SK-N-SH (cell line): ENCODE results near the gene MRPS5. TPM values are rescaled to one million over a fixed set of nuclear protein-coding genes. Genes with fewer than 3 reads are reported as not detected.

Experiments used
- CTCF ChIA-PET: fragments of 300-600, 350-600 bp; formaldehyde crosslinking; extraction: SDS; loops from one replicate; lab custom pipeline; 2021; lab: Yijun Ruan, JAX
- POLR2A ChIA-PET: fragments of 350-600 bp; sonication (Branson Sonifier 250); formaldehyde crosslinking; extraction: SDS; loops from one replicate; lab custom pipeline; 2020; ENCODE audit warnings: antibody characterized with exemption, inconsistent platforms; lab: Yijun Ruan, JAX
- DNase-seq: peaks from one replicate; pipeline ENCODE4 v3.0.0; 2012
- H2AFZ ChIP-seq: fragments of 200-600 bp; sonication (generic); 2 replicates; pipeline ENCODE4 v1.8.1; 2016; ENCODE audit warnings: antibody characterized with exemption, mild to moderate bottlenecking, low read depth
- H3F3A ChIP-seq: fragments of 200-600 bp; sonication (generic); replicated peaks from 2 replicates; pipeline ENCODE3; 2016; ENCODE audit warnings: antibody characterized with exemption, mild to moderate bottlenecking; ENCODE audit not compliant: insufficient read depth
- H3K27ac ChIP-seq, 2 experiments: fragments of 200-500 bp in 1 of 2; fragments of 200-600 bp in 1 of 2; sonication (Bioruptor generic) in 1 of 2; sonication (generic), shearing (Covaris generic) in 1 of 2; 2 replicates each; pipeline versions ENCODE4 v1.5.1 to v1.6.1; 2014 to 2016; ENCODE audit warnings: low read depth in 2 of 2, inconsistent platforms in 1 of 2, low read length in 1 of 2, mild to moderate bottlenecking in 1 of 2, mixed read lengths in 1 of 2
- H3K27me3 ChIP-seq: fragments of 200-600 bp; sonication (generic), shearing (Covaris generic); 2 replicates; pipeline ENCODE4 v1.6.1; 2016; ENCODE audit warnings: mixed run types; ENCODE audit not compliant: insufficient read depth
- H3K36me3 ChIP-seq, 2 experiments: fragments of 200-500 bp in 1 of 2; fragments of 200-600 bp in 1 of 2; sonication (Bioruptor generic) in 1 of 2; sonication (generic) in 1 of 2; replicated peaks in 1 of 2; 2 replicates each; pipeline versions ENCODE3 to v1.5.1; 2014 to 2016; ENCODE audit warnings: low read length in 1 of 2, mild to moderate bottlenecking in 1 of 2; ENCODE audit not compliant: insufficient read depth in 2 of 2, control insufficient read depth in 1 of 2
- H3K4me1 ChIP-seq, 2 experiments: fragments of 200-500 bp in 1 of 2; fragments of 200-600 bp in 1 of 2; sonication (Bioruptor generic) in 1 of 2; sonication (generic), shearing (Covaris generic) in 1 of 2; 2 replicates each; pipeline versions ENCODE4 v1.5.1 to v1.6.1; 2014 to 2016; ENCODE audit warnings: low read depth in 1 of 2, low read length in 1 of 2, mixed run types in 1 of 2; ENCODE audit not compliant: insufficient read depth in 2 of 2, control insufficient read depth in 1 of 2
- H3K4me2 ChIP-seq: fragments of 200-600 bp; sonication (generic), shearing (Covaris generic); 2 replicates; pipeline ENCODE4 v1.6.1; 2017; ENCODE audit warnings: mixed run types
- H3K4me3 ChIP-seq, 2 experiments: fragments of 200-500 bp in 1 of 2; fragments of 200-600 bp in 1 of 2; sonication (Bioruptor generic) in 1 of 2; sonication (generic), shearing (Covaris generic) in 1 of 2; 2 replicates each; pipeline versions ENCODE4 v1.5.1 to v1.8.1; 2014 to 2016; ENCODE audit warnings: low read depth in 2 of 2, inconsistent platforms in 1 of 2, low read length in 1 of 2, mild to moderate bottlenecking in 1 of 2, mixed read lengths in 1 of 2, moderate library complexity in 1 of 2
- H3K79me2 ChIP-seq: fragments of 200-600 bp; sonication (generic); 2 replicates; pipeline ENCODE4 v1.8.1; 2017; ENCODE audit warnings: mild to moderate bottlenecking; ENCODE audit not compliant: insufficient read depth
- H3K9ac ChIP-seq: fragments of 200-600 bp; sonication (generic); 2 replicates; pipeline ENCODE4 v1.6.1; 2017; ENCODE audit warnings: mixed run types
- H3K9me2 ChIP-seq: fragments of 200-600 bp; sonication (generic); 2 replicates; pipeline ENCODE4 v1.6.1; 2017; ENCODE audit warnings: mixed run types
- H3K9me3 ChIP-seq: fragments of 200-600 bp; sonication (generic); 2 replicates; pipeline ENCODE4 v1.6.1; 2017; ENCODE audit warnings: mixed run types, mild to moderate bottlenecking, moderate library complexity
- H4K20me1 ChIP-seq: fragments of 200-600 bp; sonication (generic); 2 replicates; pipeline ENCODE4 v1.6.1; 2017; ENCODE audit warnings: mild to moderate bottlenecking, mixed run types; ENCODE audit not compliant: insufficient read depth
- CTCF ChIP-seq: fragments of 200-600 bp; sonication (generic); IDR thresholded peaks from 2 replicates; pipeline ENCODE4 v1.6.1; 2017; ENCODE audit warnings: antibody characterized with exemption, mild to moderate bottlenecking, moderate library complexity
- ELF1 ChIP-seq: IDR thresholded peaks from 2 replicates; pipeline ENCODE4 v1.4.0; 2012
- EZH2phosphoT487 ChIP-seq: fragments of 200-600 bp; sonication (generic); IDR thresholded peaks from 2 replicates; pipeline ENCODE4 v1.6.1; 2017; ENCODE audit warnings: low read depth, mixed run types, mild to moderate bottlenecking, antibody characterized with exemption, moderate library complexity, borderline replicate concordance
- FOSL2 ChIP-seq: IDR thresholded peaks from 2 replicates; pipeline ENCODE4 v1.4.0; 2012; ENCODE audit warnings: low read depth, mild to moderate bottlenecking, moderate library complexity, borderline replicate concordance
- FOXJ3 ChIP-seq: sonication (generic); formaldehyde crosslinking; IDR thresholded peaks from 2 replicates; pipeline ENCODE4 v1.5.1; 2020; ENCODE audit warnings: mild to moderate bottlenecking, missing genetic modification reagents
- GABPA ChIP-seq: IDR thresholded peaks from 2 replicates; pipeline ENCODE4 v1.4.0; 2012; ENCODE audit warnings: low read depth, mild to moderate bottlenecking
- MEF2A ChIP-seq: IDR thresholded peaks from 2 replicates; pipeline ENCODE4 v1.4.0; 2012; ENCODE audit warnings: low read depth, borderline replicate concordance
- NFIC ChIP-seq: IDR thresholded peaks from 2 replicates; pipeline ENCODE4 v1.4.0; 2012; ENCODE audit warnings: borderline replicate concordance
- NRF1 ChIP-seq: IDR thresholded peaks from 2 replicates; pipeline ENCODE4 v1.6.1; 2012; ENCODE audit warnings: low read depth, mild to moderate bottlenecking, low read length
- RAD21 ChIP-seq: IDR thresholded peaks from 2 replicates; pipeline ENCODE4 v1.6.1; 2012; ENCODE audit warnings: mild to moderate bottlenecking, low read length
- RCOR1 ChIP-seq: fragments of 150-350 bp; IDR thresholded peaks from 2 replicates; pipeline ENCODE4 v1.6.1; 2017; ENCODE audit warnings: antibody characterized with exemption, low read length
- SIN3A ChIP-seq: IDR thresholded peaks from 2 replicates; pipeline ENCODE4 v1.6.1; 2012; ENCODE audit warnings: low read depth, mild to moderate bottlenecking, low read length, moderate library complexity, borderline replicate concordance
- TAF1 ChIP-seq: IDR thresholded peaks from 2 replicates; pipeline ENCODE4 v1.6.1; 2012; ENCODE audit warnings: low read depth, mild to moderate bottlenecking, low read length, moderate library complexity, borderline replicate concordance
- YY1 ChIP-seq: IDR thresholded peaks from 2 replicates; pipeline ENCODE4 v1.4.0; 2012; ENCODE audit warnings: low read depth, mild to moderate bottlenecking
- ZBTB33 ChIP-seq: IDR thresholded peaks from 2 replicates; pipeline ENCODE4 v1.4.0; 2012; ENCODE audit warnings: low read depth, borderline replicate concordance
- WGBS: methylation state at CpG from one replicate; pipeline ENCODE4 v1.1.6; 2017; ENCODE audit warnings: low lambda C conversion rate; 5-methylcytosine and 5-hydroxymethylcytosine counted together
- polyA plus RNA-seq, 3 experiments: library from polyadenylated mRNA; depleted of rRNA; stranded (reverse); fragments of >200 nt; gene quantifications; 2 replicates each; pipeline ENCODE4 v1.2.3, GENCODE V29; 2012
- TF ChIP-seq, protein P1 (sequence below): IDR thresholded peaks from 2 replicates; pipeline ENCODE4 v1.4.0; 2012; ENCODE audit warnings: low read depth, borderline replicate concordance
- TF ChIP-seq, protein P2 (sequence below): IDR thresholded peaks from 2 replicates; pipeline ENCODE4 v1.4.0; 2012; ENCODE audit warnings: low read depth
- TF ChIP-seq, protein P3 (sequence below): IDR thresholded peaks from 2 replicates; pipeline ENCODE4 v1.6.1; 2012; ENCODE audit warnings: mild to moderate bottlenecking, low read depth, low read length, moderate library complexity
- TF ChIP-seq, protein P4 (sequence below): fragments of 150-350 bp; IDR thresholded peaks from 2 replicates; pipeline ENCODE4 v1.6.1; 2016; ENCODE audit warnings: mild to moderate bottlenecking, low read depth, low read length

MRPS5 gene
- polyA plus RNA-seq, 1 of the 3 experiments (the other 2 are of a cell fraction): 32.8 TPM

DNA sequence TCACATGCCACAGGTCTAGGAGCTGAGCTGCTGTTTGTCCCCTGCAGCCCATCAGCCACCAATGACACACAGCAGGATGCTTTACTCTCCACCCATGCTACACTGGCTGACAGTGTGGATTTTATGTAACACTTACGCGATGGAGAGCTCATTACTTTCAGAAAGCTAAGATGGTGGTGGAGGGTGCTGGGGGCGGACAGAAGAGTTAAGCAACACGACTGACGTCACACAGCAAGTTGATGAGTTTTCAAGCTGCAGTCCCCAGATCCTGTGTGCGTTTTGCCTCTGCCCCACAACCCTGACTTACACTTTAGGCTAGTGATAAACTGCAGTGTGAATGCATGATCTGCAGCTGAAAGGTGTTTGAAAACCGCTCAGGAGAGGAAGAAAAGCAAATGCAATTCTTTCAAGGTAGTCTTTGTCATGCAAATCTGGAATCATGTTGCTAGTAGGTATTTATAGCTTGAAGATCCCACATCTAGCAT, 42.4 kb downstream of the MRPS5 start (continued):
- TF ChIP-seq, protein P1, sequence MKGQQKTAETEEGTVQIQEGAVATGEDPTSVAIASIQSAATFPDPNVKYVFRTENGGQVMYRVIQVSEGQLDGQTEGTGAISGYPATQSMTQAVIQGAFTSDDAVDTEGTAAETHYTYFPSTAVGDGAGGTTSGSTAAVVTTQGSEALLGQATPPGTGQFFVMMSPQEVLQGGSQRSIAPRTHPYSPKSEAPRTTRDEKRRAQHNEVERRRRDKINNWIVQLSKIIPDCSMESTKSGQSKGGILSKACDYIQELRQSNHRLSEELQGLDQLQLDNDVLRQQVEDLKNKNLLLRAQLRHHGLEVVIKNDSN: no peak
- TF ChIP-seq MEF2A: no peak
- no peak for TF ChIP-seq TAF1
- no peak for TF ChIP-seq ELF1

- 48% methylated on average over 10 of the region's 10 CpGs for WGBS
- Histone ChIP-seq H3K9me3 (no peaks in the 10 kb centered on the region), H3K27me3 (peaks cover 61% of the 10 kb centered on the region), H3K4me1 (peaks cover 0 to 7% of the 10 kb centered on the region in 2 experiments; a peak in 1 of 4 replicates), H3K27ac (no peak overlapping the region), H3K79me2 (no peaks in the 10 kb centered on the region), H4K20me1 (no peaks in the 10 kb centered on the region), H3K4me2 (no peak overlapping the region), H3K4me3 (no peak overlapping the region), H2AFZ (no peak overlapping the region), H3F3A (no peaks in the 10 kb centered on the region), H3K36me3 (no peaks in the 10 kb centered on the region), H3K9me2 (no peaks in the 10 kb centered on the region), H3K9ac (no peak overlapping the region)
- ChIA-PET CTCF (interaction anchor here (1.1 to 6.8 kb wide), 8 partner anchors 11 to 92 kb away, joined by 3 to 65 read pairs (median 12); partner anchors contain the start of gene MAL), POLR2A (no interaction called here)
- peak; percentile 12 for DNase-seq
- no peak for TF ChIP-seq FOSL2
- no peak for TF ChIP-seq RCOR1
- no peak for TF ChIP-seq ELF1
- TF ChIP-seq, protein P2, sequence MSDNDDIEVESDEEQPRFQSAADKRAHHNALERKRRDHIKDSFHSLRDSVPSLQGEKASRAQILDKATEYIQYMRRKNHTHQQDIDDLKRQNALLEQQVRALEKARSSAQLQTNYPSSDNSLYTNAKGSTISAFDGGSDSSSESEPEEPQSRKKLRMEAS: no peak
- TF ChIP-seq, protein P1: no peak
- TF ChIP-seq RAD21: no peak
- no peak for TF ChIP-seq FOXJ3
- TF ChIP-seq GABPA: no peak
- no peak for TF ChIP-seq NRF1
- TF ChIP-seq CTCF: no peak
- TF ChIP-seq, protein P3, sequence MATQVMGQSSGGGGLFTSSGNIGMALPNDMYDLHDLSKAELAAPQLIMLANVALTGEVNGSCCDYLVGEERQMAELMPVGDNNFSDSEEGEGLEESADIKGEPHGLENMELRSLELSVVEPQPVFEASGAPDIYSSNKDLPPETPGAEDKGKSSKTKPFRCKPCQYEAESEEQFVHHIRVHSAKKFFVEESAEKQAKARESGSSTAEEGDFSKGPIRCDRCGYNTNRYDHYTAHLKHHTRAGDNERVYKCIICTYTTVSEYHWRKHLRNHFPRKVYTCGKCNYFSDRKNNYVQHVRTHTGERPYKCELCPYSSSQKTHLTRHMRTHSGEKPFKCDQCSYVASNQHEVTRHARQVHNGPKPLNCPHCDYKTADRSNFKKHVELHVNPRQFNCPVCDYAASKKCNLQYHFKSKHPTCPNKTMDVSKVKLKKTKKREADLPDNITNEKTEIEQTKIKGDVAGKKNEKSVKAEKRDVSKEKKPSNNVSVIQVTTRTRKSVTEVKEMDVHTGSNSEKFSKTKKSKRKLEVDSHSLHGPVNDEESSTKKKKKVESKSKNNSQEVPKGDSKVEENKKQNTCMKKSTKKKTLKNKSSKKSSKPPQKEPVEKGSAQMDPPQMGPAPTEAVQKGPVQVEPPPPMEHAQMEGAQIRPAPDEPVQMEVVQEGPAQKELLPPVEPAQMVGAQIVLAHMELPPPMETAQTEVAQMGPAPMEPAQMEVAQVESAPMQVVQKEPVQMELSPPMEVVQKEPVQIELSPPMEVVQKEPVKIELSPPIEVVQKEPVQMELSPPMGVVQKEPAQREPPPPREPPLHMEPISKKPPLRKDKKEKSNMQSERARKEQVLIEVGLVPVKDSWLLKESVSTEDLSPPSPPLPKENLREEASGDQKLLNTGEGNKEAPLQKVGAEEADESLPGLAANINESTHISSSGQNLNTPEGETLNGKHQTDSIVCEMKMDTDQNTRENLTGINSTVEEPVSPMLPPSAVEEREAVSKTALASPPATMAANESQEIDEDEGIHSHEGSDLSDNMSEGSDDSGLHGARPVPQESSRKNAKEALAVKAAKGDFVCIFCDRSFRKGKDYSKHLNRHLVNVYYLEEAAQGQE: no peak
- no peak for TF ChIP-seq EZH2phosphoT487
- TF ChIP-seq NFIC: no peak
- TF ChIP-seq SIN3A: no peak
- TF ChIP-seq, protein P4, sequence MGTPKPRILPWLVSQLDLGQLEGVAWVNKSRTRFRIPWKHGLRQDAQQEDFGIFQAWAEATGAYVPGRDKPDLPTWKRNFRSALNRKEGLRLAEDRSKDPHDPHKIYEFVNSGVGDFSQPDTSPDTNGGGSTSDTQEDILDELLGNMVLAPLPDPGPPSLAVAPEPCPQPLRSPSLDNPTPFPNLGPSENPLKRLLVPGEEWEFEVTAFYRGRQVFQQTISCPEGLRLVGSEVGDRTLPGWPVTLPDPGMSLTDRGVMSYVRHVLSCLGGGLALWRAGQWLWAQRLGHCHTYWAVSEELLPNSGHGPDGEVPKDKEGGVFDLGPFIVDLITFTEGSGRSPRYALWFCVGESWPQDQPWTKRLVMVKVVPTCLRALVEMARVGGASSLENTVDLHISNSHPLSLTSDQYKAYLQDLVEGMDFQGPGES: no peak
- no peak for TF ChIP-seq YY1
- TF ChIP-seq ZBTB33: no peak
These were observed 43.6 kb downstream of the MRPS5 start for GRCh38 chr2:95077861-95078603.
